Effector memory CD4-positive, alpha-beta T cell (primary cell): Measurements from ENCODE around the gene PLEKHA6.

ENCODE experiments used
- DNase-seq, 3 donors: peaks; one replicate each; pipeline ENCODE4 v3.0.0-alpha.2; 2020
- H3K27ac ChIP-seq: 2 replicates; pipeline ENCODE4 v1.7.0; 2013; ENCODE audit warnings: mild to moderate bottlenecking, low read length, moderate library complexity; ENCODE audit not compliant: insufficient read depth, poor library complexity, severe bottlenecking
- H3K27me3 ChIP-seq: replicated peaks from 2 replicates; pipeline ENCODE4 v1.7.0; 2013; ENCODE audit warnings: mild to moderate bottlenecking, low read length; ENCODE audit not compliant: insufficient read depth, control insufficient read depth, poor library complexity, severe bottlenecking
- H3K36me3 ChIP-seq: 2 replicates; pipeline ENCODE4 v1.7.0; 2013; ENCODE audit warnings: mild to moderate bottlenecking, low read length, moderate library complexity; ENCODE audit not compliant: control insufficient read depth, insufficient read depth
- H3K4me1 ChIP-seq: 2 replicates; pipeline ENCODE4 v1.7.0; 2013; ENCODE audit warnings: low read length, mild to moderate bottlenecking; ENCODE audit not compliant: control insufficient read depth, insufficient read depth, poor library complexity, severe bottlenecking
- H3K4me3 ChIP-seq: 2 replicates; pipeline ENCODE4 v1.7.0; 2013; ENCODE audit warnings: low read length, low read depth, mild to moderate bottlenecking; ENCODE audit not compliant: insufficient read depth, poor library complexity, severe bottlenecking
- H3K9me3 ChIP-seq: 2 replicates; pipeline ENCODE4 v1.7.0; 2013; ENCODE audit warnings: mild to moderate bottlenecking, low read length, moderate library complexity; ENCODE audit not compliant: control insufficient read depth

PLEKHA6 gene

DNA sequence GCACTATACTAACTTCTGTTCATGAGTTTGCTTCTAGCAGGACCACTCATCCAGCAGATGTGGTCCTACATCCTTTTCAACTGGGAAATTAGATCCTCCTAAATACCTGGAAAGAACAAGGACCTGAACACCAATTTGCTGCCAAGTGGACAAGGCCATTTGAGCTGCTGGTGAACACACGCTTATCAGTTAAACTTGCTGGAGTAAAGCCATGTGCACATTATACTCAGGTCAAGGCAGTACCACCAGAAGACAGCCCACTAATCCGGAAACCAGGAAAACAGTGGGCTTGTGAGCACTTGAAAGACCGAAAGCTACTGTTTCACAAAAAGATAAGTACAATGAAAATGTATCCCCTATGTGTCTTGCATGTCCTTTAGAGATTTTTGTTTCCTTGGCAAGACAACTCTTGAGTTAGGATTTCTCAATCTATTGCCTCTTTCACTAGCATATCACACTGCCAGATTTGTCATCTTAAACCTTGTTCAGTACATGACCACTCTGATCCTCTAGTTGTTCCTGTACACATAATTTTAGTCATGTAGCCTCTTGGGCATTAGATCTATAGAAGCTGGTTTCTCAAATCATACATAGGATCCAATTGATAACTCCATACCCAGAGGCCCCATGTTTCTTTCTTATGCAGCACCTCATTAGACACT lies 189.1 kb downstream of the PLEKHA6 start:
- H3K9me3 ChIP-seq, result peaks cover 30% of the 10 kb centered on the region
- H3K4me3 ChIP-seq, result no peak overlapping the region
- H3K27ac ChIP-seq, result no peak overlapping the region
- H3K36me3 ChIP-seq, result no peaks in the 10 kb centered on the region
- DNase-seq, result no peak
- H3K27me3 ChIP-seq, result no peaks in the 10 kb centered on the region
- H3K4me1 ChIP-seq, result no peaks in the 10 kb centered on the region

DNA sequence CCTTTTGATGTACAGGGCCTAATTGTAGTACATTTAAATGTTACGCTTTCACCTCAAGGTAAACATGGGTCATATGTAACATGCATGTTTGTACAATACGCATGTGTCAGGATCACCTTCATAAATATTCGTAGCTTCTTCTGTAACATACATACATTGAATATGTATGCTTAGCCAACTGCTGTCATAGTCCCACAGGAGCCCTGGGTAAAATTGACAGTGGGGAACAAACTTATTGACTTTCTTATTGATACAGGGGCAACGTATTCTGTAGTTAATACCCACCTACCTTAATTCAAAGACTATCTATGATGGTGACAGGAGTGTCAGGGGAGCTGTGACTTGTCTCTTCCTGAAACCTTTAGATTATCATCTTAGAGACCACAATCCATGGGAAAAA lies 189.9 kb downstream of the PLEKHA6 start:
- DNase-seq, result no peak
- no peaks in the 10 kb centered on the region for H3K4me1 ChIP-seq
- H3K4me3 ChIP-seq, result no peak overlapping the region
- no peaks in the 10 kb centered on the region for H3K36me3 ChIP-seq
- no peaks in the 10 kb centered on the region for H3K27me3 ChIP-seq
- H3K9me3 ChIP-seq, result peaks cover 30% of the 10 kb centered on the region
- H3K27ac ChIP-seq, result no peak overlapping the region
